GM23338 (cell line): Measurements from ENCODE around the gene THSD4. TPM values are rescaled to one million over a fixed set of nuclear protein-coding genes. Genes with fewer than 3 reads are reported as not detected.

Experiments used
- ATAC-seq: fragments of 200-7000 bp; cut with Tn5 transposase; 3 replicates; pipeline ENCODE4 v1.9.1; 2020
- DNase-seq: peaks from one replicate; pipeline ENCODE4 v3.0.0-alpha.2; 2015; ENCODE audit warnings: low spot score
- H2AFZ ChIP-seq: fragments of 200-600 bp; sonication (generic); 2 replicates; pipeline ENCODE4 v1.8.0; 2016; ENCODE audit warnings: antibody characterized with exemption, mild to moderate bottlenecking, moderate library complexity
- H3F3A ChIP-seq: fragments of 200-600 bp; sonication (generic); replicated peaks from 2 replicates; pipeline ENCODE4 v1.8.0; 2017; ENCODE audit warnings: antibody characterized with exemption, mixed run types, low read depth
- H3K27ac ChIP-seq: fragments of 200-600 bp; sonication (generic); 2 replicates; pipeline ENCODE4 v1.6.1; 2016; ENCODE audit warnings: low read depth
- H3K27me3 ChIP-seq: fragments of 200-600 bp; sonication (generic); 2 replicates; pipeline ENCODE4 v1.8.0; 2016; ENCODE audit warnings: mild to moderate bottlenecking, mixed run types, moderate library complexity; ENCODE audit not compliant: insufficient read depth
- H3K36me3 ChIP-seq: fragments of 200-600 bp; sonication (generic); 2 replicates; pipeline ENCODE4 v1.8.0; 2016; ENCODE audit warnings: mild to moderate bottlenecking; ENCODE audit not compliant: insufficient read depth
- H3K4me1 ChIP-seq: fragments of 200-600 bp; sonication (generic); 2 replicates; pipeline ENCODE4 v1.8.0; 2016; ENCODE audit warnings: mild to moderate bottlenecking, moderate library complexity; ENCODE audit not compliant: insufficient read depth
- H3K4me2 ChIP-seq: fragments of 200-600 bp; sonication (generic); 2 replicates; pipeline ENCODE4 v1.7.1; 2017; ENCODE audit warnings: mixed run types
- H3K4me3 ChIP-seq: fragments of 200-600 bp; sonication (generic); 2 replicates; pipeline ENCODE4 v1.6.1; 2016; ENCODE audit warnings: mixed run types
- H3K79me2 ChIP-seq: fragments of 200-600 bp; sonication (generic); replicated peaks from 2 replicates; pipeline ENCODE4 v1.8.0; 2017; ENCODE audit warnings: mild to moderate bottlenecking; ENCODE audit not compliant: insufficient read depth
- H3K9me2 ChIP-seq: fragments of 200-600 bp; sonication (generic); 2 replicates; pipeline ENCODE4 v1.8.0; 2017; ENCODE audit not compliant: insufficient read depth
- H4K20me1 ChIP-seq: fragments of 200-600 bp; sonication (generic); replicated peaks from 2 replicates; pipeline ENCODE4 v1.8.0; 2017; ENCODE audit warnings: mild to moderate bottlenecking; ENCODE audit not compliant: insufficient read depth
- H3K27ac Mint-ChIP-seq: 2 replicates; pipeline ENCODE4 v1.8.0; 2020; ENCODE audit warnings: inconsistent platforms, mild to moderate bottlenecking, moderate library complexity, mixed read lengths
- H3K27me3 Mint-ChIP-seq: 3 replicates; pipeline ENCODE4 v1.8.0; 2022; ENCODE audit warnings: low read depth, mild to moderate bottlenecking, moderate library complexity, mixed read lengths, inconsistent platforms; ENCODE audit not compliant: insufficient read depth, poor library complexity
- H3K36me3 Mint-ChIP-seq: 3 replicates; pipeline ENCODE4 v1.8.0; 2021; ENCODE audit warnings: low read depth, mild to moderate bottlenecking, inconsistent platforms, moderate library complexity, mixed read lengths
- H3K4me1 Mint-ChIP-seq: 3 replicates; pipeline ENCODE4 v1.8.0; 2020; ENCODE audit warnings: mild to moderate bottlenecking, inconsistent platforms, mixed read lengths
- H3K4me3 Mint-ChIP-seq: 3 replicates; pipeline ENCODE4 v1.8.0; 2021; ENCODE audit warnings: moderate library complexity, mild to moderate bottlenecking, inconsistent platforms, mixed read lengths
- H3K9me3 Mint-ChIP-seq: 3 replicates; pipeline ENCODE4 v1.8.0; 2020; ENCODE audit warnings: moderate library complexity, mild to moderate bottlenecking, inconsistent platforms, mixed read lengths
- CREB1 ChIP-seq: fragments of 250-450 bp; sonication (Bioruptor Pico); IDR thresholded peaks from 2 replicates; pipeline ENCODE4 v1.5.0; 2020; ENCODE audit warnings: low read depth, mild to moderate bottlenecking, moderate library complexity
- EZH2phosphoT487 ChIP-seq: fragments of 200-600 bp; sonication (generic); IDR thresholded peaks from one replicate; pipeline ENCODE4 v1.8.1; 2018; ENCODE audit warnings: antibody characterized with exemption; ENCODE audit not compliant: unreplicated experiment
- JUNB ChIP-seq: IDR thresholded peaks from one replicate; pipeline ENCODE4 v1.6.1; 2016; ENCODE audit warnings: antibody characterized with exemption; ENCODE audit not compliant: unreplicated experiment
- NANOG ChIP-seq: IDR thresholded peaks from 2 replicates; pipeline ENCODE4 v1.6.1; 2016; ENCODE audit warnings: antibody characterized with exemption, borderline replicate concordance
- POLR2AphosphoS5 ChIP-seq: IDR thresholded peaks from 2 replicates; pipeline ENCODE4 v1.6.1; 2016; ENCODE audit warnings: antibody characterized with exemption, low read depth
- STAT1 ChIP-seq: IDR thresholded peaks from one replicate; pipeline ENCODE4 v1.6.1; 2016; ENCODE audit warnings: antibody characterized with exemption; ENCODE audit not compliant: unreplicated experiment
- ZNF114 ChIP-seq: fragments of 250-450 bp; sonication (Bioruptor Pico); IDR thresholded peaks from 2 replicates; pipeline ENCODE4 v1.5.0; 2020; ENCODE audit warnings: mild to moderate bottlenecking, moderate library complexity
- polyA plus RNA-seq: library from polyadenylated mRNA; unstranded; fragments of >200 nt; fragmentation: Nextera tagmentation; extraction: Ambion mirVana; gene quantifications from 2 replicates; pipeline ENCODE4 v1.2.1, GENCODE V29; 2016
- total RNA-seq: library from RNA; depleted of rRNA; stranded (reverse); fragments of >200 nt; shearing (Covaris generic); gene quantifications from 2 replicates; pipeline ENCODE4 v1.2.3, GENCODE V29; 2014
- TF ChIP-seq, protein P1 (sequence below), 2 experiments: fragments of 200-600 bp in 1 of 2; sonication (generic) in 1 of 2; conservative IDR thresholded peaks; 2 replicates each; pipeline versions ENCODE4 v1.5.1 to v1.6.1; 2016 to 2017; ENCODE audit warnings: antibody characterized with exemption in 2 of 2, low read depth in 2 of 2, mild to moderate bottlenecking in 2 of 2, moderate library complexity in 1 of 2
- TF ChIP-seq, protein P2 (sequence below): IDR thresholded peaks from 2 replicates; pipeline ENCODE4 v1.6.1; 2016; ENCODE audit warnings: antibody characterized with exemption

The THSD4 gene
- total and polyA plus RNA-seq, 2 experiments from 2014 or later: 2.0 to 7.4 TPM

DNA sequence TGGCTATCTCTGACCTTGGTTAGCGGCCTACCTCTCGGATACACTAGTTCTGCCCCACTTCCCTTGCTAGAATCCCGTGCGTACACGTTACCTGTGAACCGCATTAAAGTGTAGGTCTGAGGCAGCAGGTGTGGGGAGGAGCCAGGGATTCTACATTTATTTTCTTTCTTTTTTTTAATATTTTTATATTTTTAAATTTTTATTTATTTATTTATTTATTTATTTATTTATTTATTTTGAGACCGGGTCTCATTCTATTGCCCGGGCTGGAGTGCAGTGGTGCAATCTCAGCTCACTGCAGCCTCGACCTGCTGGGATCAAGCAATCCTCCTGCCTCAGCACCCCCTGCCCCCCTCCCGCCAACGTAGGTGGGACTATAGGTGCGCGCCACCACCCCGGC lies 634.2 kb downstream of the THSD4 start:
- no peak for DNase-seq
- ATAC-seq: no peak
- Mint-ChIP-seq H3K4me1 (no peaks in the 10 kb centered on the region), H3K4me3 (no peak overlapping the region), H3K27me3 (peaks cover 6% of the 10 kb centered on the region), H3K36me3 (no peaks in the 10 kb centered on the region), H3K9me3 (0 out of 3 replicates have a peak, but pooled peaks cover under 1% of the 10 kb centered on the region), H3K27ac (no peak overlapping the region)
- H4K20me1 ChIP-seq: no peaks in the 10 kb centered on the region
- no peak overlapping the region for H3K27ac ChIP-seq
- no peak overlapping the region for H2AFZ ChIP-seq
- no peak overlapping the region for H3K4me2 ChIP-seq
- H3K4me1 ChIP-seq: no peaks in the 10 kb centered on the region
- TF ChIP-seq POLR2AphosphoS5: no peak
- no peak for TF ChIP-seq EZH2phosphoT487
- TF ChIP-seq STAT1: no peak
- TF ChIP-seq, protein P1, sequence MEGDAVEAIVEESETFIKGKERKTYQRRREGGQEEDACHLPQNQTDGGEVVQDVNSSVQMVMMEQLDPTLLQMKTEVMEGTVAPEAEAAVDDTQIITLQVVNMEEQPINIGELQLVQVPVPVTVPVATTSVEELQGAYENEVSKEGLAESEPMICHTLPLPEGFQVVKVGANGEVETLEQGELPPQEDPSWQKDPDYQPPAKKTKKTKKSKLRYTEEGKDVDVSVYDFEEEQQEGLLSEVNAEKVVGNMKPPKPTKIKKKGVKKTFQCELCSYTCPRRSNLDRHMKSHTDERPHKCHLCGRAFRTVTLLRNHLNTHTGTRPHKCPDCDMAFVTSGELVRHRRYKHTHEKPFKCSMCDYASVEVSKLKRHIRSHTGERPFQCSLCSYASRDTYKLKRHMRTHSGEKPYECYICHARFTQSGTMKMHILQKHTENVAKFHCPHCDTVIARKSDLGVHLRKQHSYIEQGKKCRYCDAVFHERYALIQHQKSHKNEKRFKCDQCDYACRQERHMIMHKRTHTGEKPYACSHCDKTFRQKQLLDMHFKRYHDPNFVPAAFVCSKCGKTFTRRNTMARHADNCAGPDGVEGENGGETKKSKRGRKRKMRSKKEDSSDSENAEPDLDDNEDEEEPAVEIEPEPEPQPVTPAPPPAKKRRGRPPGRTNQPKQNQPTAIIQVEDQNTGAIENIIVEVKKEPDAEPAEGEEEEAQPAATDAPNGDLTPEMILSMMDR (conservative IDR thresholded peaks at IDR 0.05; ENCODE audit: low read depth in 2 of 2): no peak
- no peak for TF ChIP-seq ZNF114 (CRISPR knock-in tag)
- no peak for TF ChIP-seq CREB1 (CRISPR knock-in tag)
- TF ChIP-seq JUNB: no peak
- no peak for TF ChIP-seq NANOG
- no peaks in the 10 kb centered on the region for H3K79me2 ChIP-seq
- H3K4me3 ChIP-seq: no peak overlapping the region
- H3F3A ChIP-seq: no peaks in the 10 kb centered on the region
- no peaks in the 10 kb centered on the region for H3K9me2 ChIP-seq
- H3K27me3 ChIP-seq: no peaks in the 10 kb centered on the region
- H3K36me3 ChIP-seq: no peaks in the 10 kb centered on the region

DNA sequence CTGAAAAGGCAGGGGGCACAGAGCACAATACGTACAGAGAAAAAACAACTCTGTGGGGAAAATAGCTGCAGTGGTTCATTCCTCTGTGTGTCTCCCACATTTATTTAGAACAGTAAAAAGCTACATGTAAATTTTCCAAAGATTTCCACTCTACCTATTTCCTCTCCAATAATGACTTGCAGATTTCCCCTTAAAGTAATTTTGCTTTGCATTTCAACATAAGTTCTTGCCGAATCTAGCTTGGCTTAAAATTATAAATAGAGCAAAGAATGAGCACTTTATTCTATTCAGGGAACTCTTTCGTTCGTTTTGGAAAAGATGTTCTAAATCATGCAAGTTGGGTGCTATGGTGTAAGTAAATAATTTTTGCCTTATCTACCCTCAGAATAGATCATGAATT lies 636.9 kb downstream of the THSD4 start:
- Histone ChIP-seq H4K20me1 (no peaks in the 10 kb centered on the region), H3K36me3 (no peaks in the 10 kb centered on the region), H3F3A (no peaks in the 10 kb centered on the region), H3K4me3 (no peak overlapping the region), H3K4me1 (no peaks in the 10 kb centered on the region), H3K27me3 (no peaks in the 10 kb centered on the region), H3K79me2 (no peaks in the 10 kb centered on the region), H3K9me2 (no peaks in the 10 kb centered on the region; the same call in 1 of the 2 replicates), H3K27ac (no peak overlapping the region), H2AFZ (no peak overlapping the region), H3K4me2 (no peak overlapping the region)
- ATAC-seq: no peak
- peaks cover 9% of the 10 kb centered on the region for H3K27me3 Mint-ChIP-seq
- no peak for DNase-seq
- TF ChIP-seq CREB1 (CRISPR knock-in tag) (no peak), POLR2AphosphoS5 (no peak), EZH2phosphoT487 (no peak), STAT1 (no peak), JUNB (no peak)
- TF ChIP-seq, protein P2, sequence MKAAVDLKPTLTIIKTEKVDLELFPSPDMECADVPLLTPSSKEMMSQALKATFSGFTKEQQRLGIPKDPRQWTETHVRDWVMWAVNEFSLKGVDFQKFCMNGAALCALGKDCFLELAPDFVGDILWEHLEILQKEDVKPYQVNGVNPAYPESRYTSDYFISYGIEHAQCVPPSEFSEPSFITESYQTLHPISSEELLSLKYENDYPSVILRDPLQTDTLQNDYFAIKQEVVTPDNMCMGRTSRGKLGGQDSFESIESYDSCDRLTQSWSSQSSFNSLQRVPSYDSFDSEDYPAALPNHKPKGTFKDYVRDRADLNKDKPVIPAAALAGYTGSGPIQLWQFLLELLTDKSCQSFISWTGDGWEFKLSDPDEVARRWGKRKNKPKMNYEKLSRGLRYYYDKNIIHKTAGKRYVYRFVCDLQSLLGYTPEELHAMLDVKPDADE: no peak
- TF ChIP-seq, protein P1 (conservative IDR thresholded peaks at IDR 0.05; ENCODE audit: low read depth in 2 of 2): no peak
- H3K9me3 Mint-ChIP-seq: peaks cover 4% of the 10 kb centered on the region; the same call in 2 of the 3 replicates
- no peaks in the 10 kb centered on the region for H3K4me1 Mint-ChIP-seq
- H3K27ac Mint-ChIP-seq: no peak overlapping the region
- no peaks in the 10 kb centered on the region for H3K36me3 Mint-ChIP-seq
- no peak overlapping the region for H3K4me3 Mint-ChIP-seq
